GM19467 (cell line): ENCODE data around the gene KCNQ2.
"Not testable (repeated sequence)": the region's sequence is repeated elsewhere in the genome, so short reads cannot be mapped to it uniquely, and the experiment has no call there.

ENCODE experiments used
- ATAC-seq: cut with Tn5 transposase; IDR thresholded peaks from one replicate; pipeline ENCODE4 v1.9.1; 2021; ENCODE audit warnings: mild to moderate bottlenecking, moderate library complexity; ENCODE audit not compliant: unreplicated experiment

The KCNQ2 gene

DNA sequence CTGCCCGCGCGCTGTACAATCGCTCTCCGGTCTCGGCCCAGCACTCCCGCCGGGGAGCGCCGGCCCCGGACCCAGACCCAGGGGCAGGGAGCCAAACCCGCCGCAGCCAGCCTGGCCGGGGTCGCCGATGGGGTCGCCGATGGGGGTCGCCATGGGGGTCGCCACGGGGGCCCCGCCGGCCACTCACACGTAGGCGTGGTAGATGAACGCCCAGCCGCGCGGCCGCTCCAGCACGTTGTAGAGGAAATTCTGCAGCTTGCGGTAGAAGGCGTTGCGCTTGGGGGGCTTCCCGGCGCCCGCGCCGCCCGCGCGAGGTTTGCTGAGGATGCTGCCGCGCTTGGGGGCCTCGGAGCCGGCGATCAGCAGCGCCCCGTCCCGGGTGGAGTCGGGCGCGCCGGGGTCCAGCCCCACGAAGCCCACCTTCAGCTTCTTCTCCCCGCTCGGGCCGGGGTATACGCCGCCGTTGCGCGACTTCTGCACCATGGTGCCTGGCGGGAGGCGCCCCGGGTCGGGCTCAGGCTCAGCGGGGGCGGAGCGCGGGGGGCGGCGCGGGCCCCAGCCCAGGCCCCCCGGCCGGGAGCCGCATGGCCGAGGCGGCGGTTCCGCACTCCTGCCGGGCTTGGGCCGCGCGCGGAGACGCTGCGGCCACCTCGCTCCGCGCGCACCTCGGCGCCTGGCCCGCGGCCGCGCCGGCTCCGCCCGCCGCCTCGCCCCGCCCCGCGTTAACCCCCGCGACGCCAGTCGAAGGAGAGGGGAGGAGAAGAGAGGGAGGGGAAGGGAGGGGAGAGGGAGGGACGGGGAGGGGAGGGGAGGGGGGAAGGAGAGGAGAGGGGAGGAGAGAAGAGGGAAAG lies at the start of gene KCNQ2:
Gene KCNQ2, minus strand, starts transcription at position 675 of the 851 bp plus-strand sequence. Its CDS starts 192 bp downstream, at position 483.
- no peak for ATAC-seq

GRCh38 chr20:63521602-63522001 lies 49.1 kb upstream of the KCNQ2 start:
- ATAC-seq: no peak

DNA sequence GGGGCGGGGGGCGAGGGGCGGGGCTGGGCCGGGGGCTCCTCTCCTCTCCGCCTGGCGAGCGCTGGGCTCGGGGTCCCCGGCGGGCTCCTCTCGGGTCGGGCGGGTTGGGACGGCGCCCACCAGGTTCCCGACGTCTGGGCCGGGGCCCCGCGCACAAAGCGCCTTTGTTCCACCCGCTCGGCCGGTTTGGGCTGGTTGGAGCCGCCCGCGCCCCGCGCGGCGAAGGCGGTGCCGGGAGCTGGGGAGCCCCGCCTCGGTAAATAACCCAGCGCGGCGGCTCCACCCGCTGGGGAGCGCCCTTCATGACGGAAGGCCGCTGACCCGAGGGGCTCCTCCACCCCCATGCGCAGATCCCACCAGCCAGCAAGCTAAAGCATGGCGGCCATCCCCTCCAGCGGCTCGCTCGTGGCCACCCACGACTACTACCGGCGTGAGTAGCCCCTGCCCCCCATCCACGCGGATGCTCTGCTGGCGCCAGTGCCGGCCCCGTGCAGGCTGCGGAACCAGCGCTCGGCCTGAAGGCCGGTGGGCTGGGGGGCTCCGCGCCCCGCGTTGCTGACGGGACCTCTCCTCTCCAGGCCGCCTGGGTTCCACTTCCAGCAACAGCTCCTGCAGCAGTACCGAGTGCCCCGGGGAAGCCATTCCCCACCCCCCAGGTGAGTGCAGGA lies 48.6 kb upstream of the KCNQ2 start:
- peak; percentile 34 for ATAC-seq

DNA sequence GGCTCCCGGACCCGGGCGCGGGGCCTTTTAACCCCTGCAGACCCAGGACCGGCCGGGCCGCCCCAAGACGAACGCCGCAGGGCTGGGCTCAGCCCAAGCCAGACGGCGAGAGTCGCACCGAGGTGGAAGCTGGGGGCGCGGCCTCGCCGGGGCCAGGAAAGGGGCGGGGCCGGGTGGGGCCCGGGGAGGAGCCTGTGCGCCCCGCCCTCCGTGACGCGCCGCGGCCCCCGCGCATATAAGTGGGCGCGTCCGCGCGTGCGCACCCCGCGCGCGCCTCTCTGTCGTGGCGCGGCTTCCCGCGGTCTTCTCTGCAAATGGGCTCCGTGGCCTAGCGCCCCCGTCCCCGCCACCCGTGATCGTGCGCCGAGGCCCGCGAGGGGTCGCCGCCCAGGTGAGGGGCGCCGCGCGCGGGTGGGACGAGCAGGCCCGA lies 48.1 kb upstream of the KCNQ2 start, which contains the start of gene PPDPF:
Gene PPDPF, plus strand, starts transcription at position 262 of the 430 bp plus-strand sequence. CDS start 544 bp downstream, outside the sequence.
- ATAC-seq: peak; percentile 55

GRCh38 chr20:63519668-63520503 lies 47.4 kb upstream of the KCNQ2 start:
- peak; percentile 34 for ATAC-seq

- no peak for ATAC-seq
Measured at GRCh38 chr20:63518946-63519667, 46.7 kb upstream of the KCNQ2 start.

GRCh38 chr20:63518351-63518861 lies 46.0 kb upstream of the KCNQ2 start:
- ATAC-seq: no peak

GRCh38 chr20:63517376-63518309 lies 45.2 kb upstream of the KCNQ2 start:
- no peak for ATAC-seq

- not testable (repeated sequence) for ATAC-seq
Measured at GRCh38 chr20:63514520-63514919, 42.1 kb upstream of the KCNQ2 start.

GRCh38 chr20:63513207-63513606 lies 40.8 kb upstream of the KCNQ2 start:
- no peak for ATAC-seq

DNA sequence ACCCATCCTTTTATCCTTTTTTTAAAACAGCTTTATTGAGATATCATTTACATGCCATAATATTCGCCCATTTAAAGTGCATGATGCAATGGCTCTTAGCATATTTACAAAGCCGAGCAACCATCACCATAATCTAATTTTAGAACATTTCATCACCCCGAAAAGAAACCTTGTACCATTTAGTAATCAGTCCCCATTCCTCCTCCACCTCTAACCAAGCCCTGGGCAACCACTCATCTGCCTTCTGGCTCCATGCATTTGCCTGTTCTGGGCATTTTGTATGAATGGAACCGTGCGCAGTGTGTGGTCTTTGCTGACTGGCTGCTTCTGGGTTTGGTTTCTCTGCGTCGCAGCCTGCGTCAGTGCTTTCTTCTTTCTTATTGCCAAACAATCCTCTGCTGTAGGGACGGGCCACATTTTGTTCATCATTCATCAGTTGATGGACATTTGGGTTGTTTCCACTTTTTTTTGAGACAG lies 36.7 kb upstream of the KCNQ2 start:
- ATAC-seq: no peak

DNA sequence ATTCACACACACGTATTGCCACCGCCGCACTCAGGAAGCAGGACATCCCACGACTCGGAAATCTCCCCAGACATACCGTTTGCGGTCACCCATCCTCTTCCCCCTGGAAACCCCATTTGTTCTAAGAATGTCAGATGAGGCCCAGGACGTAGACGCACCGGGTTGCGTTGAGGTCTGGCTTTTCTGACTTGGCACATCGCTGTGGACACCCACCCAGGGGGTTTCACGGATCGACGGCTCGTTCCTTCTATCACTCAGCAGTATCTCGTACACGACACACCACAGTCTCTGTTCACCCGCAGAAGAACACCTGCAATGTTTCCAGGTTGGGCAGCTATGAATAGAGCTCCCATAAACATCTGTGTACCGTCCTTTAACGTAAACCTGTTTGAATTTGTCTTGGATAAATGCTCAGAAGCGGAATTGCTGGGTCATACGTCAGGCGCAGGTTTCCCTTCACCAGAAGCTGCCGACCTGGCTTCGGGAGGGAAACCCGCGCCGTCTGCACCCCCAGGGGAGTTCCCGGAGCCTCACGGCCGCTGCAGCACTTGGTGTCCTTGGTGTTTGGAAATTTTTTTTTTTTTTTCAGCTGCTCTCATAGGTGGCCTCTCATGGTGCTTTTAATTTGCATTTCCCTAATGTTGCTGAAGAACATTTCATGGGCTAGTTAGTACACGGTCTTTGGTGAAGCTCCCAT lies 35.8 kb upstream of the KCNQ2 start:
- ATAC-seq: no peak

- no peak for ATAC-seq
Measured at GRCh38 chr20:63507083-63507743, 34.8 kb upstream of the KCNQ2 start.

DNA sequence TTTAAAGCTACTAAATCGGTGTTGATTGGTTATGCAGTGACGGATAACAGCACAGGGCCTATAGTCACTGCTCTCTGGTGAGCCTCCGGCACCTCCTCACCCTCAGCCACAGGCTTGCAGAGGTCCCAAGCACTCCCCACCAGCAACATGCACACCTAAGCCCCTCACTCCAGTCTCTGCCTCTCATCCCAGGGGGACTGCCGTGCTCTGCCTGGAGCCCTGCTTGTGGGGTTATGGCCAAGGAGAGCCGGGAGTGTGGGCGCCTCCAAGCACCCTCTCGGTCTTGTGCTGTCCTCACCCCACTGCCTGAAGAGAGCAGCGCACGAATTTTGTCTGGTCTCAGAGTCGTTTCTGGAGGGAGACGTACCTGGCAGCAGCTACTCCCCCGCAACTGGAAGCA lies 33.3 kb upstream of the KCNQ2 start:
- no peak for ATAC-seq

DNA sequence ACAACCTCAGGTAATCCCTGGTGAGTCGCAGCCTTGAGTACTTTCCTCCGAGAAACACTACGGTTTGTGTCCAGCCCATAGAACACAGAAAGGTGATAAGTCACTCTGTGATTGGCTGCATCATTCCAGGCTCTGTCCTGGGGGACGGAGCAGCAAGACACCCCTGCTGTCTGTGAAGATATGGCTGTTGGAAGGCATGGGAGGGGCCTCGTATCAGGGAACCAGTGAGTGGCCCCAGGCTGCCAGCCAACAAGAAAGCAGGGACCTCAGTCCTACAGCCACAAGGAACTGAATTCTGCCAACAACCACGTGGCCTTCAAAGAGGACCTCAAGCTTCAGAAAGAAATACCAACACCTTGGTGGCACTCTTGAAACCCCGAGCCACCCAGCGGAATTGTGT lies 32.8 kb upstream of the KCNQ2 start:
- no peak for ATAC-seq

GRCh38 chr20:63504642-63505041 lies 32.2 kb upstream of the KCNQ2 start:
- ATAC-seq: no peak

GRCh38 chr20:63503524-63503923 lies 31.1 kb upstream of the KCNQ2 start:
- ATAC-seq: no peak

DNA sequence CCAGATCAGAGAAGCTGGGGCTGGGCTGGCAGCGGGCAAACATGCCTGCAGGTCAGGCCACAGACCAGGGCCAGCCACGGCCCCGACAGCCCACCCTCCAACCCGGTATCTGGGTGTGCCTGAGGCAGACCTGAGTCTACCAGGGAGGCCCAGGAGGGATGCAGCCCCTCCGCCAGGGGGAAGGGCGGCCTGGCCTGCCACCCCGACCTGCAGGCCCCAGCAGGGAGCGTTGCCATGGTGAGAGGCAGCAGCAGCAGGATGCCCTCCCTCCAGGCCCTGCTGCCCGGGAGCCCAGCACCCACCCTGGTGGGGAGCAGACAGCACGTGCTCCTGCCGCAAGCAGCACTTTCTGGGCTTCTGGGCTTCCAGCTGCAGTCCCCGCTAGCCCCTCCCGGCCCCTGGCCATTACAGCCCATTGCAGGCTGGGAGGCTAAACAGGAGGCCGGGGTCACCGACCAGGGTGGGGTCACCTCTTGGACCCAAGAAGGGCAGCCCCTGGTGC lies 30.3 kb upstream of the KCNQ2 start:
- no peak for ATAC-seq
